Measurements from ENCODE around the gene P2RY11.

P2RY11 gene

GRCh38 chr19:10141973-10142372, 30.5 kb downstream of the P2RY11 start:
- no peak for DNase-seq

GRCh38 chr19:10142701-10143375, 31.3 kb downstream of the P2RY11 start:
- peak; percentile 82 for DNase-seq

DNA sequence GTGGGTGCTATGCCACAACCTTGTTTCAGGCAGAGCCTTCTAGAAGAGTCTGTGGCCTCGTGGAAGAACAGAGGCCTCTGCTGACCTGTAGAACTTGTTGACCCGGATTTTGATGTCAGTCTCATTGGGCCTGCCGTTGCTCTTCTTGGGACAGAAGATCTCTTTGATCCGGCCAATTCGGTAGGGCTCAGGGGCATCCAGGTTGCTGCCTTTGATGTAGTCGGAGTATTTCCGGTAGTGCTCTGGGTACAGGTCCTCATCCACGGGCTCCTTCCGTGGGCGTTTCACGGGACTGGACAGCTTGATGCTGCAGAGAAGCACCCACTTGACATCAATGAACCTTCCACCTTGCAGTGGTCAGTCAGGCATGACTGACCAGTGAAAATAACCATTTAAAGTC, 32.2 kb downstream of the P2RY11 start:
- peak; percentile 35 for DNase-seq

GRCh38 chr19:10144361-10144760, 32.9 kb downstream of the P2RY11 start:
- DNase-seq, result peak; percentile 27

- DNase-seq, result peak; percentile 20
These were observed 33.5 kb downstream of the P2RY11 start for GRCh38 chr19:10145031-10145430.

DNA sequence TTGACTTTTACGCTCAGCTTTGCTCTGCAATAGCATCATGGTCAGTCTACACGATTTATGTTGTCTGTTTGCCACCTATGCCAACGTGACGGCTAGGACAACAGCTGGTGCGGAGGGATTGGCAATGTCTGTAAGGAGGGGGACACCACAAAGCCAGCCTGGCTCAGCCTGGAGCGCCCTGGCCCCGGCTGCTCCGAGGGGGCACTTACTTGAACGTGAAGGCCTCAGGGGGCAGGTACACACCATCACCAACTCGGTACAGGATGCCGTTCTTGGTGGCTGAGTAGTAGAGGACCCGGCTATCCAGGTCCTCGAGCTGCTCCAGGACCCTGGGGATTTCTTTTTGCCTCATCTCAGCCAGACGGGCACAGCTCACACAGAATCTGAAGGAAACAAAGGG, 34.6 kb downstream of the P2RY11 start:
- DNase-seq, result no peak

GRCh38 chr19:10149427-10149826, 37.9 kb downstream of the P2RY11 start:
- no peak for DNase-seq

GRCh38 chr19:10151521-10151920, 40.0 kb downstream of the P2RY11 start:
- no peak for DNase-seq

DNA sequence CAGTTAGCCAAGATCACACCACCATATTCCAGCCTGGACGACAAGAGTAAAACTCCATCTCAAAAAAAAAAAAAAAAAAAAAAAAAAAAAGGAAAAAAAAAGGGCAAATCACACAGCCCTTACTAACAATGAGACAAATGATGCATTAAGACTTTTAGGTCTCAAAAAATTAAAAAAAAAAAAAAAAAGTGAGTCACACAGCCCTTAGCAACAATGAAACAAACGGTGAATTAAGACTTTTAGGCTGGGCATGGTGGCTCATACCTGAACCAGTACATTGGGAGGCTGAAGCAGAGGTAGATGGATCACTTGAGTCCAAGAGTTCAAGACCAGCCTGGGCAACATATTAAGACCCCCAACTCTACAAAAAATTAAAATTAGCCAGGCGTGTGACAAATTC, 40.6 kb downstream of the P2RY11 start:
- no peak for DNase-seq

GRCh38 chr19:10155839-10156238, 44.3 kb downstream of the P2RY11 start:
- no peak for DNase-seq

GRCh38 chr19:10158071-10158470, 46.6 kb downstream of the P2RY11 start:
- DNase-seq, result no peak

DNA sequence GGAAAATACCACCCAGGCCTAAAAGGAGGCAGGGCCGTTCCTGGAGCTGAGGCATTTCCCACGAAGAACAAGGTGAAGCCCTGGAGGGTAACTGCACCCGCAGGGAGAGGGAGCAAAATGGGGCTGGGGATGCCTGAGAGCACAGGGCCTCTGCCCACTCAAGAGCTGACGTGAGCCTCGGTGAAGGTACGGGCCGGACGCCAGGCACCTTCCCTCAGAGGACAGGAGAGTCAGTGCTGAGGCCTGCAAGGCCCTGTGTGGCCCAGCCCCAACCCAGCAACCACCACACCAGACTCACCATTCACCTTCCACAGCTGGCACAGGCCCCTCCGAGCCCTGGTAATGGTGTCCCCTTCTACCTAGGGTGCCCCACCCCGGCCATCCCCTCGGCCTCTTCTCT, 47.0 kb downstream of the P2RY11 start:
- DNase-seq, result no peak

DNA sequence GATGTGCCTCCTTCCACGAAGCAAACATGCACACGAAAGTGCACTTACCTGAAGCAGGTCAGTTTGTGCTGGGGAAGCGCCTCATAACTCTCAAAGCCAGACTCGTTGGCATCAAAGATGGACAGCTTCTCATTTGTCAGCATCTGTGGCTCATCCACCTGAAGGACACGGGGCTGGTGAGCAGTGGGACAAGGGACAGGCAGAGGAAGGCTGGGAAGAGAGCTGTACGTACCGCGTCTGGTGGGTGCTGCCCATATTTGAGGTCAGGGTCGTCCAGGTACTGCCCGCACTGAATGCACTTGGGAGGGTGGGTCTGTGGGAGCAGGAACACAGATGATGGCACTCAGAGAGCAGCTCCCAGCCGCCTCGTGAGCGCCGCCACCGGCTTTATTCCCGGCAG, 48.1 kb downstream of the P2RY11 start:
- DNase-seq, result no peak

DNA sequence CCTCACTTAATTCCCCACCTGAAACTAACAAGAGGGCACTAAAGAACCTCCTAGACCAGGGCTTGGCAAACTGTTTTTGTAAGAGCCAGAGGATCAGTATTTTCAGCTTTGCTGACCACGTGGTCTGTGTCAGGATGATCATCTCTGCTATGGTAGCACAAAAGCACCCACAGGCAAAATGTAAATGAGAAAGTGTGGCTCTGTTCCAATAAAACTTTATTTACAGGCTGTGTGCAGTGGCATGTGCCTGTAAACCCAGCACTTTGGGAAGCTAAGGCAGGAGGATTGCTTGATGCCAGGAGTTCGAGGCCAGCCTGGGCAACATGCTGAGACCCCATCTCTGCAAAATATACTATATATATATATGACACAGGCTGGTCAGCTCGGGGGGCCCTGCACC, 52.0 kb downstream of the P2RY11 start:
- DNase-seq, result no peak
